NB4 (cell line): ENCODE data around the gene RAB29.

ENCODE experiments used
- DNase-seq: peaks from one replicate; pipeline ENCODE4 v3.0.0; 2010; ENCODE audit warnings: low read depth
- H3K4me3 ChIP-seq: one replicate; pipeline ENCODE4 v1.5.1; 2011; ENCODE audit warnings: mild to moderate bottlenecking, low read depth, low read length, moderate library complexity
- MAX ChIP-seq: IDR thresholded peaks from 2 replicates; pipeline ENCODE4 v1.6.1; 2011; ENCODE audit warnings: low read depth, low read length
- MYC ChIP-seq: IDR thresholded peaks from 2 replicates; pipeline ENCODE4 v1.6.1; 2011; ENCODE audit warnings: low read depth, low read length
- POLR2A ChIP-seq: IDR thresholded peaks from 2 replicates; pipeline ENCODE4 v1.6.1; 2011; ENCODE audit warnings: mild to moderate bottlenecking; ENCODE audit not compliant: insufficient read length; ENCODE audit errors: extremely low read depth
- TF ChIP-seq, protein P1 (sequence below): IDR thresholded peaks from one replicate; pipeline ENCODE4 v1.5.1; 2012; ENCODE audit warnings: low read depth, low read length

Gene RAB29

DNA sequence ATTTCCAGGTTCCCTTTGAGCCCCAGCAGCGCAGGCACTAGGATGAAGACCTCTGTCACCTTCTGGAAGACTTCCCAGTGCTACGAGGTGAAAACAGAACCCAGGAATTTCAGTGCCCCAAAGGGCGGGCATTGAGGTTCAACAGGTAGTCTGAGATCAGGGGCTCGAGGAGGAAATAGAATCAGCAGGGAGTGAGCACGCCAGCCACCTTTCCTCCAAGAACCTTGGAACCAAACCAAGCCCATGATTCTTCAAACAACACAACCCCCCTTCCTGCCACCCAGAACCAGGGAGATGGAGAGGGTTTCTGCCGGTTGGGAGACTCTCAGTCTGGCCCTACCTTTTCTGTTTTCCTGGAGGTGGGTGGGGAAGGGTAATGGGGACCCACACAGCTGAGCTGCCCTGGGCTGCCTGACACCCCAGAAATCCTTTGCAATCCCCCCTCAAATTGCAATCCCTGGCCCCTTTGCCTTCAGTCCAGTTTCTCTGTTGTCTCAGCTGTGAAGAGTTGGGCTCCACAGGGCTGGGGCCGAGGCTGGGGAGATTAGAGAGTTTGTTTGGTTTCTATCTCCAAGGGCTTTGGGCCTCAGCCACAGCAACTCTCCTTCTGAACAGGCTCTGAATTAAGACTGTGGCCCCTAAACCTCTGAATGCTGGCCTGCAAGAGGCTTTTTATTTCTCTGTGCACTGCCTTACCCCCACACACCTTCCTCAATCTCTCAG is 25.9 kb upstream of the RAB29 start:
- H3K4me3 ChIP-seq = no peak overlapping the region
- TF ChIP-seq POLR2A (no peak), MAX (no peak), MYC (no peak)
- TF ChIP-seq, protein P1, sequence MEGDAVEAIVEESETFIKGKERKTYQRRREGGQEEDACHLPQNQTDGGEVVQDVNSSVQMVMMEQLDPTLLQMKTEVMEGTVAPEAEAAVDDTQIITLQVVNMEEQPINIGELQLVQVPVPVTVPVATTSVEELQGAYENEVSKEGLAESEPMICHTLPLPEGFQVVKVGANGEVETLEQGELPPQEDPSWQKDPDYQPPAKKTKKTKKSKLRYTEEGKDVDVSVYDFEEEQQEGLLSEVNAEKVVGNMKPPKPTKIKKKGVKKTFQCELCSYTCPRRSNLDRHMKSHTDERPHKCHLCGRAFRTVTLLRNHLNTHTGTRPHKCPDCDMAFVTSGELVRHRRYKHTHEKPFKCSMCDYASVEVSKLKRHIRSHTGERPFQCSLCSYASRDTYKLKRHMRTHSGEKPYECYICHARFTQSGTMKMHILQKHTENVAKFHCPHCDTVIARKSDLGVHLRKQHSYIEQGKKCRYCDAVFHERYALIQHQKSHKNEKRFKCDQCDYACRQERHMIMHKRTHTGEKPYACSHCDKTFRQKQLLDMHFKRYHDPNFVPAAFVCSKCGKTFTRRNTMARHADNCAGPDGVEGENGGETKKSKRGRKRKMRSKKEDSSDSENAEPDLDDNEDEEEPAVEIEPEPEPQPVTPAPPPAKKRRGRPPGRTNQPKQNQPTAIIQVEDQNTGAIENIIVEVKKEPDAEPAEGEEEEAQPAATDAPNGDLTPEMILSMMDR = no peak
- no peak for DNase-seq

DNA sequence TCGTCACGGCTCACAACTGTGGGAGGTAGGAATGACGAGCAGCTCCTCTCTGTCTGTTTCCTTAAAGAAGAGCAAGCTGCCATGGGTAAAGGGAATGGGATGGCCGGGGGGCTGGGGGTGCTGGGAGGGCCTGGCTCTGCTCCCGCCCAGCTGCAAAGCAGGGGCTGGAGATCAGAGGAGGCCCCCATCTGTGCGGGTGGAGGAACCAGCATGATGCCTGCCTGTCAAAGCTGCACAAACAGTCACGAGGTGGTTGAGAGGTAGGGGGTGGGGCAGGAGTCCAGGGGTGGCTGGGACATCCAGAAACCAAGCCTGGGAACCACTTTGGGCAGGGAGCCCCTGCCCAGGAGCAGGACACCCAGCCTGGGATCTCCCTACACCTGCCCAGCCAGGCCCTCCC is 25.1 kb upstream of the RAB29 start:
- TF ChIP-seq, protein P1 = no peak
- TF ChIP-seq MAX = no peak
- no peak for TF ChIP-seq MYC
- TF ChIP-seq POLR2A = no peak
- H3K4me3 ChIP-seq = no peak overlapping the region
- no peak for DNase-seq

- no peak for DNase-seq
- H3K4me3 ChIP-seq = no peak overlapping the region
- no peak for TF ChIP-seq POLR2A
Measured at GRCh38 chr1:205798577-205798976, 23.3 kb upstream of the RAB29 start.

- no peak overlapping the region for H3K4me3 ChIP-seq
- no peak for DNase-seq
- TF ChIP-seq MYC = no peak
- TF ChIP-seq POLR2A = no peak
- TF ChIP-seq MAX = no peak
- TF ChIP-seq, protein P1 = no peak
Measured at GRCh38 chr1:205797168-205797567, 21.9 kb upstream of the RAB29 start.

DNA sequence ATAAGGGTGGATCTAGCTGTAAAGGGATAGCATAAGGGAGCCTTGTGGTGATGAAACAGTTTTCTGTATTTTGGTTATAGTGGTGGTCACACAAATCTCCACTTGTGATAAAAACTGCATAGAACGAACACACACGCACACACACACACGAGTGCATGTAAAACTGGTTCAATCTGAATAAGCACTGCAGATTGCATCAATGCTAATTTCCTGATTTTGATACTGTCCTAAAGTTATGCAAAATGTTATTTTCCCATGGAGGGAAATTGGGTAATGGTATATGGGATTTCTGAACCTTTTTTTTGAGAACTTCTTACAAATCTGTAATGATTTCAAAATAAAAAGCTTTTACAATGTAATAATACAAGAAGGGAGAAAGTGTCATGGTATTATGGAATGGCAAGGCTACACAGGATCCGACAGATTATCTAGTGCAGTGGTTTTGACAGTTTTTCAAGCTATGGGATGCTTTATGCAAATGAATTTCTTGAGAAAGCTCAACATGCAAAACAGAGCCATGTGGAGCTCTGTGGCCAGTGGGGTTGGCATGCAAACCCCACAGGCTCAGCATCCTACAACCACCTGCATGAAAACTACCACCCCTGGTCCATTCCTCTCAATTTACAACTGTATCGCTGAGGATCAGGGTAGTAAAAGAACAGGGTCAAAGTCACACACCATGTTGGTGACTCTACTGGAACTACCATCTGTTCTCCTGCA is 18.9 kb upstream of the RAB29 start:
- no peak overlapping the region for H3K4me3 ChIP-seq
- no peak for DNase-seq
- TF ChIP-seq, protein P1 = no peak
- TF ChIP-seq POLR2A = no peak
- no peak for TF ChIP-seq MAX
- no peak for TF ChIP-seq MYC

- no peak overlapping the region for H3K4me3 ChIP-seq
- TF ChIP-seq MAX (no peak), MYC (no peak), POLR2A (no peak)
- TF ChIP-seq, protein P1 = no peak
- DNase-seq = no peak
Measured at GRCh38 chr1:205792961-205793673, 17.8 kb upstream of the RAB29 start.
